Skeletal muscle satellite cell (primary cell): ENCODE measurements around the gene PAN3.

ENCODE experiments used
- H3K27me3 ChIP-seq: 2 replicates; pipeline ENCODE4 v1.7.0; 2013; ENCODE audit warnings: low read length; ENCODE audit not compliant: control insufficient read depth, insufficient read depth
- H3K36me3 ChIP-seq: 2 replicates; pipeline ENCODE4 v1.7.0; 2013; ENCODE audit warnings: mild to moderate bottlenecking, control low read depth, low read length; ENCODE audit not compliant: insufficient read depth
- H3K4me1 ChIP-seq: 2 replicates; pipeline ENCODE4 v1.7.0; 2013; ENCODE audit warnings: low read length; ENCODE audit not compliant: control insufficient read depth, insufficient read depth
- H3K4me2 ChIP-seq: 2 replicates; pipeline ENCODE4 v1.7.0; 2013; ENCODE audit warnings: mild to moderate bottlenecking, low read length
- H3K4me3 ChIP-seq: 2 replicates; pipeline ENCODE4 v1.7.0; 2013; ENCODE audit warnings: low read length
- H3K9ac ChIP-seq: 2 replicates; pipeline ENCODE4 v1.7.0; 2013; ENCODE audit warnings: mild to moderate bottlenecking, low read depth, low read length, moderate library complexity
- H3K9me3 ChIP-seq: replicated peaks from 2 replicates; pipeline ENCODE4 v1.7.0; 2013; ENCODE audit warnings: mild to moderate bottlenecking, control low read depth, low read length

PAN3 gene

GRCh38 chr13:28267497-28267896 lies 129.2 kb downstream of the PAN3 start:
- Histone ChIP-seq H3K9ac (no peak overlapping the region), H3K4me1 (no peaks in the 10 kb centered on the region), H3K9me3 (no peaks in the 10 kb centered on the region), H3K4me3 (no peak overlapping the region), H3K36me3 (peaks cover 18% of the 10 kb centered on the region), H3K4me2 (no peak overlapping the region), H3K27me3 (no peaks in the 10 kb centered on the region)

- Histone ChIP-seq H3K27me3 (no peaks in the 10 kb centered on the region), H3K36me3 (peaks cover 19% of the 10 kb centered on the region), H3K9ac (no peak overlapping the region), H3K4me2 (no peak overlapping the region), H3K4me3 (no peak overlapping the region), H3K9me3 (no peaks in the 10 kb centered on the region), H3K4me1 (no peaks in the 10 kb centered on the region)
These were observed 130.5 kb downstream of the PAN3 start for GRCh38 chr13:28268800-28269223.

- no peaks in the 10 kb centered on the region for H3K9me3 ChIP-seq
- H3K4me1 ChIP-seq, result no peaks in the 10 kb centered on the region
- H3K36me3 ChIP-seq, result peaks cover 28% of the 10 kb centered on the region
- H3K4me3 ChIP-seq, result no peak overlapping the region
- H3K4me2 ChIP-seq, result no peak overlapping the region
- H3K9ac ChIP-seq, result no peak overlapping the region
- H3K27me3 ChIP-seq, result no peaks in the 10 kb centered on the region
These were observed 132.9 kb downstream of the PAN3 start for GRCh38 chr13:28271056-28271840.

DNA sequence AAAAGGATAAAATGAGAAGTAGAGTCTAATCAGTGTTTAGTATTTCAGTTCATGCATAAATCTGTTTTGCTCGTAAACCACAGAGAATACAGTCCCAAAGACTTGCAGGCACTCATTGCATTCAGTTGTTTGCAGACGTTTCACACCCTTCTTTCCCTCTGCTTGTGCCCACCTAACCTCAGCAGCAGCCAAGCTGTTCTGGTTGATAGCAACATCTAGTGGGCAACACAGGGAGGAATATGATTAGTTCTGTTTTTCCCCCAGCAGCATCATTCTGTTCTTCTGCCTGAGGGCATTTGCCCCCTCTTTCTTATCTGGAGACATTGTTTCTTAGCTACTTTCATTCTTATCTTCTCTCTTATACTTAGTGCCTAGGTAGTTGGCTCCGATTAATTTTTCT lies 135.6 kb downstream of the PAN3 start:
- Histone ChIP-seq H3K9me3 (no peaks in the 10 kb centered on the region), H3K9ac (no peak overlapping the region), H3K27me3 (no peaks in the 10 kb centered on the region), H3K4me2 (no peak overlapping the region), H3K4me3 (no peak overlapping the region), H3K36me3 (peaks cover 27% of the 10 kb centered on the region), H3K4me1 (no peaks in the 10 kb centered on the region)

DNA sequence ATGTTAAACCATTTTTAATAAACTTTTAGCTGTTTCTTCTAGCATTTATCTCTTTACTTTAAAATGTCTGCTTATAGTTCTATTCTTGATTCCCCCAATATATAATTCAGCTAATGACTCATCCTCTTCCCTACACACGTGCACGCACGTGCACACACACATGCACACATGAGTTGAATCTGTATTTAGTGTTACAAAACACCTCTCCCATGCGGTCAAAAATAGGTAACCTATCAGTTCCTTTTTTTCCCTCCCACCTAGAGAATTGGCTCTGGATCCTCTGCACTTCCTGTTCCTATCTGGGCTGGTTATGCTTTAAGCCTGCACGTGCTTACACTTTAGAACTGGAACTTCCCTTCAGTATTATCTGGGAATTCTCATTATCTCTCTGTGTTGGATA lies 144.1 kb downstream of the PAN3 start:
- no peaks in the 10 kb centered on the region for H3K27me3 ChIP-seq
- no peaks in the 10 kb centered on the region for H3K9me3 ChIP-seq
- no peak overlapping the region for H3K4me3 ChIP-seq
- H3K9ac ChIP-seq, result no peak overlapping the region
- no peaks in the 10 kb centered on the region for H3K4me1 ChIP-seq
- H3K4me2 ChIP-seq, result no peak overlapping the region
- H3K36me3 ChIP-seq, result peaks cover 36% of the 10 kb centered on the region

DNA sequence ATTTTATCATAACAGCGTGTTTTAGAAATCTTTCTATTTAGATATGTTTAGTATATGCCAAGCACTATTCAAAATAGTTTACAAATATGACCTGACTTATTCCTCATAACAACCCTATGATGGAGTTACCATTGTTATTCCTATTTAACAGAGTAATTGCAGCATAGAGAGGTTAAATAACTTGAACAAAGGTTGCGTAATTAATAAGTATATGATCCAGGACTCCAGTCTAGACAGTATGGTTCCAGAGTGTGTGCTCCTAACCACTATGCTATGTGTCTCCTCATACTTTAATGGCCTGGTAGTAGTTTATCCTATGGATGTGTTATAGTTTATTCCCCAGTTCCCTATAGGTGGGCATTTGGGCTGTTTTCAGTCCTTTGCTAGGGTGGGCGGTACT lies 145.3 kb downstream of the PAN3 start:
- H3K4me2 ChIP-seq, result no peak overlapping the region

GRCh38 chr13:28286263-28286662 lies 147.9 kb downstream of the PAN3 start:
- no peaks in the 10 kb centered on the region for H3K4me1 ChIP-seq
- H3K9ac ChIP-seq, result no peak overlapping the region
- no peaks in the 10 kb centered on the region for H3K27me3 ChIP-seq
- H3K4me3 ChIP-seq, result no peak overlapping the region
- no peaks in the 10 kb centered on the region for H3K9me3 ChIP-seq
- peaks cover 25% of the 10 kb centered on the region for H3K36me3 ChIP-seq
- H3K4me2 ChIP-seq, result no peak overlapping the region

More for the DNA sequence above, 145.3 kb downstream of the PAN3 start:
- H3K27me3 ChIP-seq, result no peaks in the 10 kb centered on the region
- no peak overlapping the region for H3K4me3 ChIP-seq
- no peaks in the 10 kb centered on the region for H3K4me1 ChIP-seq
- H3K9ac ChIP-seq, result no peak overlapping the region
- H3K9me3 ChIP-seq, result no peaks in the 10 kb centered on the region
- peaks cover 39% of the 10 kb centered on the region for H3K36me3 ChIP-seq

DNA sequence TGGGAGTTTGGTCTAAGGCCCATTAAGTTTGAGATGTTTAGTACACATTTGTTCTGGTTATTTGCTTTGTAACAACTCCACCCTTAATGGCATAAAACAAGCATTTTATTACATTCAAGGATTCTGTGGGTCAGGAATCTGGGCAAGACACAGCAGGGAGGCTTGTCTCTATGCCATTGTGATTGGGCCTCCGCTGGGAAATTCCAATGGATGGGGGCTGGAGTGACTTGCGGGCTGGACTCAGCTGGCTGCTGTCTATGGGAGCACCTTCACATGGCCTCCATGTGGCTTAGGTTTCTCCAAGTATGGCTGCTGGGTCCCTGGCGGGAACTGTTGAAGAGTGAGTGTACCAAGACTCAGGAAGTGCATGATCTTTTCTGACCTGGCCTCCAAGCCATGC lies 159.0 kb downstream of the PAN3 start:
- H3K27me3 ChIP-seq, result no peaks in the 10 kb centered on the region
- no peak overlapping the region for H3K9ac ChIP-seq
- no peaks in the 10 kb centered on the region for H3K9me3 ChIP-seq
- no peak overlapping the region for H3K4me3 ChIP-seq
- no peaks in the 10 kb centered on the region for H3K4me1 ChIP-seq
- H3K4me2 ChIP-seq, result no peak overlapping the region
- peaks cover 19% of the 10 kb centered on the region for H3K36me3 ChIP-seq

DNA sequence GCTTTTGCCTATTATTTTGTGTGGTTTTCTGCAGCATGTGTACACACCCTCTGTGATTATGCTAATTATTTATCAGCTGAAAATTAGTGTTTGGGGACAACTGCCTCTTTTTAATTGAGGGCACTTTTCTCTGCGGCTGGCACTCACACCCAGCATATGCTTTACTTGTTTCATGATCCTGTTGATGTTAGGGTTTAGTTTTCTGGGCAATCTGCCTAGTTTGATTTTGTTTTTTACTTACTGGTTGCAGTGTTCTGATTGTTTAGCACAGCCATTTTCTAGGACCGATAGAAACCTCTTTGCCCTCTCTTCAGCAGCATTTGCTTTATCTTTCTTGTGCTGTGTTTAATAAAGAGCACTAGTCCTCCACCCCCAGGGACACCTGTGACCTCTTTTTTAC lies 161.6 kb downstream of the PAN3 start:
- H3K4me1 ChIP-seq, result no peaks in the 10 kb centered on the region
- H3K9ac ChIP-seq, result no peak overlapping the region
- no peaks in the 10 kb centered on the region for H3K27me3 ChIP-seq
- no peak overlapping the region for H3K4me2 ChIP-seq
- no peaks in the 10 kb centered on the region for H3K9me3 ChIP-seq
- no peak overlapping the region for H3K4me3 ChIP-seq
- peaks cover 6% of the 10 kb centered on the region for H3K36me3 ChIP-seq

- H3K4me1 ChIP-seq, result no peaks in the 10 kb centered on the region
- H3K36me3 ChIP-seq, result no peaks in the 10 kb centered on the region
- H3K9ac ChIP-seq, result no peak overlapping the region
- H3K27me3 ChIP-seq, result peaks cover 8% of the 10 kb centered on the region
- no peaks in the 10 kb centered on the region for H3K9me3 ChIP-seq
- no peak overlapping the region for H3K4me2 ChIP-seq
- H3K4me3 ChIP-seq, result no peak overlapping the region
These were observed 163.5 kb downstream of the PAN3 start for GRCh38 chr13:28301839-28302238.

DNA sequence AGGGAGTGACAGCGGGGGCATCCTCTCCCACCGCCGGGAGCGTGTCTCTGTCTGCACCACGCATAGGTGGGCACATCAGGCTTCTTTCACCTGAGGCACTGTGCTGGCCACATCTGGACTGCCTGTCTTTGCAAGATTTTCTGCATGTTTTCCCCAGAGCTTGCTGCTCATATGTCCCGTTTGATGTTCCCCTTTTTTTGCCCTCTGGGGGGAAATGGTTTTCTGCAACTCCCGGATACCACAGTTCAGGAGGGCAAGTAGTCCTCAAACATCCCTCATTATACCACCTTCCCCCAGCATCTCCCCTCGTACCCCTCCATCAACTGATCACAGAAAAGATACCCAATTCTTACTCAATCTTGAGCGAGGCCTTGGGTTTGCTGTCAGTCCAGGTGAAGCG lies 168.0 kb downstream of the PAN3 start:
- Histone ChIP-seq H3K9ac (no peak overlapping the region), H3K36me3 (no peaks in the 10 kb centered on the region), H3K27me3 (peaks cover 9% of the 10 kb centered on the region), H3K4me2 (no peak overlapping the region), H3K4me1 (no peaks in the 10 kb centered on the region), H3K9me3 (no peaks in the 10 kb centered on the region), H3K4me3 (no peak overlapping the region)

- H3K4me3 ChIP-seq, result no peak overlapping the region
These were observed 175.2 kb downstream of the PAN3 start for GRCh38 chr13:28313579-28313978.

More at GRCh38 chr13:28313579-28313978, 175.2 kb downstream of the PAN3 start:
- peaks cover 8% of the 10 kb centered on the region for H3K27me3 ChIP-seq
- no peak overlapping the region for H3K9ac ChIP-seq
- H3K9me3 ChIP-seq, result no peaks in the 10 kb centered on the region
- H3K36me3 ChIP-seq, result no peaks in the 10 kb centered on the region
- H3K4me1 ChIP-seq, result no peaks in the 10 kb centered on the region
- no peak overlapping the region for H3K4me2 ChIP-seq
